HepG2 (cell line): Measurements from ENCODE around the gene ASCC2. TPM values are rescaled to one million over a fixed set of nuclear protein-coding genes. Genes with fewer than 3 reads are reported as not detected.

Experiments used
- ATAC-seq: fragments of 200-7000 bp; cut with Tn5 transposase; 3 replicates; pipeline ENCODE4 v1.9.1; 2020; ENCODE audit warnings: mild to moderate bottlenecking, moderate library complexity
- BruUV-seq: library from RNA; stranded (reverse); fragments of 400-500 nt; replicated peaks from 2 replicates; lab custom pipeline; 2021; lab: Mats Ljungman, UMichigan
- CTCF ChIA-PET: fragments of 300-600 bp; formaldehyde crosslinking; extraction: SDS; loops from one replicate; lab custom pipeline; 2021; ENCODE audit warnings: low total read pairs, inconsistent platforms, low intra/inter-chr PET ratio; lab: Yijun Ruan, JAX
- POLR2A ChIA-PET: fragments of 350-600 bp; sonication (Branson Sonifier 250); formaldehyde crosslinking; loops from one replicate; lab custom pipeline; 2020; ENCODE audit warnings: antibody characterized with exemption, inconsistent platforms; lab: Yijun Ruan, JAX
- DNase-seq: peaks from one replicate; pipeline ENCODE4 v3.0.0-alpha.2; 2015; ENCODE audit warnings: low spot score
- FAIRE-seq: peaks from 3 replicates; lab custom pipeline; 2011; peaks lifted over from hg19 to GRCh38; lab: Jason Lieb, UNC
- H2AFZ ChIP-seq: one replicate; pipeline ENCODE4 v1.6.1; 2011; ENCODE audit warnings: low read length, inconsistent platforms
- H3K27ac ChIP-seq: fragments of 300-600 bp; 3 replicates; pipeline ENCODE4 v1.8.0; 2011; ENCODE audit warnings: mixed run types, mild to moderate bottlenecking, mixed read lengths, low read length, inconsistent platforms; ENCODE audit not compliant: insufficient read depth; ENCODE audit errors: extremely low read length
- H3K27me3 ChIP-seq, 2 experiments: fragments of 200-600 bp in 1 of 2; 2 replicates in 1 of 2; 3 replicates in 1 of 2; pipeline versions ENCODE4 v1.6.0 to v1.8.0; 2011; ENCODE audit warnings: low read length in 2 of 2, mild to moderate bottlenecking in 2 of 2, moderate library complexity in 2 of 2, inconsistent platforms in 1 of 2; ENCODE audit not compliant: insufficient read depth in 2 of 2, control insufficient read depth in 1 of 2
- H3K36me3 ChIP-seq, 2 experiments: fragments of 200-600 bp in 1 of 2; replicated peaks in 1 of 2; 2 replicates in 1 of 2; 3 replicates in 1 of 2; pipeline versions ENCODE4 v1.5.1 to v1.8.0; 2011; ENCODE audit warnings: low read length in 2 of 2, inconsistent platforms in 1 of 2; ENCODE audit not compliant: insufficient read depth in 2 of 2, control insufficient read depth in 1 of 2
- H3K4me1 ChIP-seq: 2 replicates; pipeline ENCODE4 v1.5.1; 2012; ENCODE audit warnings: low read length, inconsistent platforms; ENCODE audit not compliant: insufficient read depth
- H3K4me2 ChIP-seq: 2 replicates; pipeline ENCODE4 v1.6.0; 2011; ENCODE audit warnings: low read depth, low read length, inconsistent platforms
- H3K4me3 ChIP-seq, 3 experiments: fragments of 200-600 bp in 1 of 3; sonication (generic), shearing (Covaris generic) in 1 of 3; replicated peaks in 1 of 3; 2 replicates each; pipeline ENCODE4 v1.5.1; 2011 to 2016; ENCODE audit warnings: low read length in 3 of 3, inconsistent platforms in 2 of 3, low read depth in 2 of 3, mild to moderate bottlenecking in 2 of 3, control low read depth in 1 of 3, mixed read lengths in 1 of 3; ENCODE audit not compliant: insufficient read depth in 1 of 3
- H3K79me2 ChIP-seq: one replicate; pipeline ENCODE4 v1.6.1; 2011; ENCODE audit warnings: low read length, inconsistent platforms; ENCODE audit not compliant: insufficient read depth
- H3K9ac ChIP-seq: 2 replicates; pipeline ENCODE4 v1.6.0; 2011; ENCODE audit warnings: mild to moderate bottlenecking, low read depth, low read length, inconsistent platforms; ENCODE audit not compliant: insufficient read depth
- H3K9me3 ChIP-seq: 2 replicates; pipeline ENCODE4 v1.5.1; 2012; ENCODE audit warnings: mild to moderate bottlenecking, low read length
- H4K20me1 ChIP-seq: 2 replicates; pipeline ENCODE4 v1.6.0; 2011; ENCODE audit warnings: inconsistent platforms, mild to moderate bottlenecking, low read length, moderate library complexity; ENCODE audit not compliant: insufficient read depth
- ESRRA ChIP-seq: sonication (generic); formaldehyde crosslinking; IDR thresholded peaks from 2 replicates; pipeline ENCODE4 v1.5.1; 2020; ENCODE audit warnings: mild to moderate bottlenecking, low read depth, missing genetic modification reagents
- HNRNPL ChIP-seq: fragments of 200-400 bp; formaldehyde crosslinking; IDR thresholded peaks from 2 replicates; pipeline ENCODE4 v1.6.1; 2017; ENCODE audit warnings: mild to moderate bottlenecking, low read depth, low read length
- ISL2 ChIP-seq: sonication (generic); formaldehyde crosslinking; IDR thresholded peaks from 2 replicates; pipeline ENCODE4 v1.5.0; 2020; ENCODE audit warnings: missing genetic modification reagents
- NFIB ChIP-seq: sonication (generic); formaldehyde crosslinking; IDR thresholded peaks from 2 replicates; pipeline ENCODE4 v1.9.0; 2021; ENCODE audit warnings: missing genetic modification reagents, mild to moderate bottlenecking, borderline replicate concordance
- ZNF512B ChIP-seq: sonication (generic); formaldehyde crosslinking; IDR thresholded peaks from 2 replicates; pipeline ENCODE4 v1.5.1; 2020; ENCODE audit warnings: missing genetic modification reagents, mild to moderate bottlenecking, borderline replicate concordance
- WGBS: methylation state at CpG from one replicate; pipeline ENCODE4 v1.1.6; 2017; ENCODE audit warnings: low lambda C conversion rate; 5-methylcytosine and 5-hydroxymethylcytosine counted together
- in situ Hi-C: cut with HindIII; loops from 2 replicates; pipeline ENCODE4 v1.10.0; 2017; ENCODE audit warnings: low pct_unique_long_range_greater_than_20kb; ENCODE audit not compliant: extremely low pct_ligation_motif_present
- intact Hi-C: fragments of 100-400 bp; cut with micrococcal nuclease; formaldehyde crosslinking; loops from one replicate; pipeline ENCODE4 v1.10.0; 2022; ENCODE audit not compliant: unreplicated experiment
- polyA plus RNA-seq, 8 experiments: library from polyadenylated mRNA; depleted of rRNA in 3 of 8; stranded (reverse) in 7 of 8; unstranded in 1 of 8; fragments of >200 nt; fragmentation: Illumina TruSeq in 4 of 8; extraction: Trizol in 4 of 8; gene quantifications; 2 replicates each; pipeline versions ENCODE4 v1.2.1 to v1.2.3, GENCODE V29; 2011 to 2016; ENCODE audit warnings: low read depth in 4 of 8, missing spikeins in 1 of 8, mixed read lengths in 1 of 8; ENCODE audit not compliant: insufficient read depth in 1 of 8
- total RNA-seq, 5 experiments: library from RNA; depleted of rRNA; stranded (reverse); fragments of >200 nt; fragmentation: Illumina TruSeq; extraction: Trizol; gene quantifications; 2 replicates each; pipeline ENCODE4 v1.2.3, GENCODE V29; 2016; ENCODE audit warnings: low read depth in 1 of 5
- TF ChIP-seq, protein P1 (sequence below): sonication (generic); formaldehyde crosslinking; IDR thresholded peaks from 2 replicates; pipeline ENCODE4 v1.9.0; 2022; ENCODE audit warnings: missing genetic modification reagents, mild to moderate bottlenecking, borderline replicate concordance

ASCC2 gene
- total and polyA plus RNA-seq, 2 of the 13 experiments (the other 11 are each of a cell fraction or from before 2014, with no cell fraction given) = 26.2 to 26.3 TPM

DNA sequence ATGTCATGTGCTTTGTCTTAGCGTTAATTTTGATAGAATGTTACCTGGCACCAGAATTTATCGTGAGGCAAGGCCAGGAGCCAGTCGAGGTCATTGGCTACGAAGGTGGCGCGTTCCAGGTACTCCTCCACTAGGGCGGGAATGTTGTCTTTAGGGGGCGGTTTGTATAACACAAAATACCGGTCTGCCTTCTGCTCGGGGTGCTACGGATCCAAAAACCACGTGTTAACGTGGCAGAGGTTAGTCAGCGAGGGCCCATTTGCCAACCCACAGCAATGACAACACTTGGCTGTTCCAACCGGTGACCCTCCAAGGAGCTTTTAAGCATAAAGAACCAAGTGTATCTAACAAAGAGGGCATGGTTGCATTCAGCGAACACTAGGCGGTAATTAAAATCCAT is 12.5 kb downstream of the ASCC2 start:
- no peak overlapping the region for H3K4me3 ChIP-seq
- no peaks in the 10 kb centered on the region for H3K79me2 ChIP-seq
- H3K9ac ChIP-seq = no peak overlapping the region
- peaks cover 9 to 33% of the 10 kb centered on the region in 2 experiments for H3K36me3 ChIP-seq
- no TSS peak for BruUV-seq
- H3K4me1 ChIP-seq = peaks cover 18% of the 10 kb centered on the region
- ATAC-seq (no peak), FAIRE-seq (no peak), DNase-seq (no peak)
- H3K4me2 ChIP-seq = no peak overlapping the region
- CTCF ChIA-PET = no interaction called here
- H2AFZ ChIP-seq = no peak overlapping the region
- POLR2A ChIA-PET = no interaction called here
- TF ChIP-seq ESRRA (no peak), ZNF512B (CRISPR knock-in tag) (no peak), ISL2 (no peak), HNRNPL (no peak), NFIB (CRISPR knock-in tag) (no peak)
- TF ChIP-seq, protein P1, sequence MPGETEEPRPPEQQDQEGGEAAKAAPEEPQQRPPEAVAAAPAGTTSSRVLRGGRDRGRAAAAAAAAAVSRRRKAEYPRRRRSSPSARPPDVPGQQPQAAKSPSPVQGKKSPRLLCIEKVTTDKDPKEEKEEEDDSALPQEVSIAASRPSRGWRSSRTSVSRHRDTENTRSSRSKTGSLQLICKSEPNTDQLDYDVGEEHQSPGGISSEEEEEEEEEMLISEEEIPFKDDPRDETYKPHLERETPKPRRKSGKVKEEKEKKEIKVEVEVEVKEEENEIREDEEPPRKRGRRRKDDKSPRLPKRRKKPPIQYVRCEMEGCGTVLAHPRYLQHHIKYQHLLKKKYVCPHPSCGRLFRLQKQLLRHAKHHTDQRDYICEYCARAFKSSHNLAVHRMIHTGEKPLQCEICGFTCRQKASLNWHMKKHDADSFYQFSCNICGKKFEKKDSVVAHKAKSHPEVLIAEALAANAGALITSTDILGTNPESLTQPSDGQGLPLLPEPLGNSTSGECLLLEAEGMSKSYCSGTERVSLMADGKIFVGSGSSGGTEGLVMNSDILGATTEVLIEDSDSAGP (CRISPR knock-in tag) = no peak
- H3K27ac ChIP-seq = no peak overlapping the region
- no peaks in the 10 kb centered on the region for H3K27me3 ChIP-seq
- in situ Hi-C loops (no loop called here), intact Hi-C loops (no loop called here)
- WGBS = 97% methylated on average over 17 of the region's 17 CpGs
- no peaks in the 10 kb centered on the region for H3K9me3 ChIP-seq
- H4K20me1 ChIP-seq = peaks cover 6% of the 10 kb centered on the region; the same call in 1 of the 2 replicates
